ENCODE results near the gene SLC2A4.

SLC2A4 gene

DNA sequence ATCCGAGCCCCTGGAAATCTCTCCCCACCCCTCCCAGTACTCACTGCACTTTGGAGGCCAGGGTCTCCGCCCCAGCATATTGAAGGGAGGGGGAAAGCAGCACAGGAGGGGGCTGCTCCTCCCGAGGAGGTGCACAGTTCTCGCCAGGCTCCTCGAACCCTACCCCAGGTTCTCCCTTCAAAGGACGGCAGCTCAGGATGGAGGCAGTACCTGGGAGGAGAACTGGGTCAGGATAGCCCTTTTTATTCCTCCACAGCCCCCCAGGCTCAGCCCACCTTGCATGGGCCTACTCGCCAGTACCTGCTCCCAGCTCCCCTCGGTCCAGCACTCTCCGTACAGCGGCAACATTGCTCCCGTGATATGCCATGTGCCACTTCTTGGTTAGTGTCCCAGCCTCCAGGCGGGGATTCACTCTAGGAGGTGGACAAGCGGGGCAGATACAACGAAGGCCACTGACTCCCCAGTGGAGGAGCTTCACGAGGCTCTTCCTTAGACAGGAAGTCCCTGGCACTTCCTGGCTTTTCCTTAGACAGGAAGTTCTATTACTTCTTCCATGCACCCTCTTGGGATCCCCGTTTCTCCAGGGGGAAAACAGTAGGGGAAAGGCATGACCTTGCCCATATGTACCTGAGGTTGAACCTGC, 35.8 kb downstream of the SLC2A4 start:
- H3K18ac ChIP-seq (ENCODE audit: low read depth in 1 of 2, low read length in 2 of 2), result no peak overlapping the region
- no peak overlapping the region for H3K9ac ChIP-seq (ENCODE audit: low read length)
- H4K8ac ChIP-seq (ENCODE audit: low read length), result no peak overlapping the region
- no peak overlapping the region for H2AFZ ChIP-seq (ENCODE audit: low read depth, low read length)
- H3K4ac ChIP-seq (ENCODE audit: low read depth in 1 of 2, low read length in 2 of 2), result no peak overlapping the region
- peaks cover 15% of the 10 kb centered on the region for H3K4me1 ChIP-seq (ENCODE audit: control insufficient read depth, insufficient read depth, low read depth, low read length)
- peaks cover 75% of the 10 kb centered on the region in 2 experiments for H3K36me3 ChIP-seq (ENCODE audit: control insufficient read depth in 1 of 2, insufficient read depth in 2 of 2, low read depth in 1 of 2, low read length in 2 of 2)
- no peak overlapping the region for H2BK12ac ChIP-seq (ENCODE audit: low read length in 2 of 2)
- DNase-seq, result no peak
- H2BK15ac ChIP-seq (ENCODE audit: low read depth, poor library complexity, severe bottlenecking), result no peak overlapping the region
- H3K4me3 ChIP-seq (ENCODE audit: insufficient read depth in 1 of 2, low read depth in 1 of 2, low read length in 2 of 2), result no peak overlapping the region
- no peaks in the 10 kb centered on the region for H3K9me3 ChIP-seq (ENCODE audit: control insufficient read depth, low read length)
- H3K27me3 ChIP-seq (ENCODE audit: control insufficient read depth in 1 of 2, insufficient read depth in 1 of 2, low read length in 2 of 2), result no peaks in the 10 kb centered on the region
- peaks cover 20% of the 10 kb centered on the region for H3K79me1 ChIP-seq (replicated peaks; ENCODE audit: low read length, poor library complexity, severe bottlenecking)
- H4K91ac ChIP-seq (ENCODE audit: low read length), result no peak overlapping the region
- WGBS, result 93% methylated on average over 13 of the region's 16 CpGs
- no peak overlapping the region for H2BK5ac ChIP-seq (ENCODE audit: low read depth, low read length, poor library complexity, severe bottlenecking)
- no peak overlapping the region for H3K27ac ChIP-seq (ENCODE audit: low read length, poor library complexity, severe bottlenecking)
- H3K14ac ChIP-seq (ENCODE audit: low read length in 2 of 2), result no peak overlapping the region
- H2AK5ac ChIP-seq (ENCODE audit: low read length, severe bottlenecking), result no peak overlapping the region
- no peak overlapping the region for H2BK120ac ChIP-seq (ENCODE audit: low read depth, low read length)
- no peak overlapping the region for H3K4me2 ChIP-seq (ENCODE audit: low read length, poor library complexity, severe bottlenecking)
- no peak overlapping the region for H3K23ac ChIP-seq (ENCODE audit: low read length in 2 of 2)

- Histone ChIP-seq H3K14ac (ENCODE audit: low read length in 2 of 2) (no peak overlapping the region), H3K4me3 (ENCODE audit: insufficient read depth in 1 of 2, low read depth in 1 of 2, low read length in 2 of 2) (no peak overlapping the region), H3K4me2 (ENCODE audit: low read length, poor library complexity, severe bottlenecking) (no peak overlapping the region), H2BK5ac (ENCODE audit: low read depth, low read length, poor library complexity, severe bottlenecking) (no peak overlapping the region), H2BK120ac (ENCODE audit: low read depth, low read length) (no peak overlapping the region), H3K36me3 (ENCODE audit: control insufficient read depth in 1 of 2, insufficient read depth in 2 of 2, low read depth in 1 of 2, low read length in 2 of 2) (peaks cover 75% of the 10 kb centered on the region in 2 experiments), H2BK15ac (ENCODE audit: low read depth, poor library complexity, severe bottlenecking) (no peak overlapping the region), H3K9ac (ENCODE audit: low read length) (no peak overlapping the region), H3K27me3 (ENCODE audit: control insufficient read depth in 1 of 2, insufficient read depth in 1 of 2, low read length in 2 of 2) (no peaks in the 10 kb centered on the region), H3K4ac (ENCODE audit: low read depth in 1 of 2, low read length in 2 of 2) (no peak overlapping the region), H4K91ac (ENCODE audit: low read length) (no peak overlapping the region), H3K9me3 (ENCODE audit: control insufficient read depth, low read length) (no peaks in the 10 kb centered on the region), H3K4me1 (ENCODE audit: control insufficient read depth, insufficient read depth, low read depth, low read length) (peaks cover 10% of the 10 kb centered on the region), H2AFZ (ENCODE audit: low read depth, low read length) (no peak overlapping the region), H2AK5ac (ENCODE audit: low read length, severe bottlenecking) (no peak overlapping the region), H4K8ac (ENCODE audit: low read length) (no peak overlapping the region), H3K79me1 (replicated peaks; ENCODE audit: low read length, poor library complexity, severe bottlenecking) (peaks cover 25% of the 10 kb centered on the region), H3K23ac (ENCODE audit: low read length in 2 of 2) (no peak overlapping the region), H2BK12ac (ENCODE audit: low read length in 2 of 2) (no peak overlapping the region), H3K27ac (ENCODE audit: low read length, poor library complexity, severe bottlenecking) (no peak overlapping the region), H3K18ac (ENCODE audit: low read depth in 1 of 2, low read length in 2 of 2) (no peak overlapping the region)
- no peak for DNase-seq
- WGBS, result 96% methylated on average over 12 of the region's 13 CpGs
Measured at GRCh38 chr17:7318121-7318860, 36.8 kb downstream of the SLC2A4 start.

GRCh38 chr17:7321466-7321865, 39.9 kb downstream of the SLC2A4 start:
- Histone ChIP-seq H2BK12ac (ENCODE audit: low read length in 2 of 2) (no peak overlapping the region), H2BK5ac (ENCODE audit: low read depth, low read length, poor library complexity, severe bottlenecking) (no peak overlapping the region), H2BK15ac (ENCODE audit: low read depth, poor library complexity, severe bottlenecking) (no peak overlapping the region), H3K23ac (ENCODE audit: low read length in 2 of 2) (no peak overlapping the region), H3K27me3 (ENCODE audit: control insufficient read depth in 1 of 2, insufficient read depth in 1 of 2, low read length in 2 of 2) (no peaks in the 10 kb centered on the region), H3K79me1 (replicated peaks; ENCODE audit: low read length, poor library complexity, severe bottlenecking) (peaks cover 38% of the 10 kb centered on the region), H3K4ac (ENCODE audit: low read depth in 1 of 2, low read length in 2 of 2) (no peak overlapping the region), H4K8ac (ENCODE audit: low read length) (no peak overlapping the region), H3K14ac (ENCODE audit: low read length in 2 of 2) (no peak overlapping the region), H3K4me3 (ENCODE audit: insufficient read depth in 1 of 2, low read depth in 1 of 2, low read length in 2 of 2) (no peak overlapping the region), H3K36me3 (ENCODE audit: control insufficient read depth in 1 of 2, insufficient read depth in 2 of 2, low read depth in 1 of 2, low read length in 2 of 2) (peaks cover 86 to 89% of the 10 kb centered on the region in 2 experiments), H4K91ac (ENCODE audit: low read length) (peak overlapping the region; percentile 10), H3K4me1 (ENCODE audit: control insufficient read depth, insufficient read depth, low read depth, low read length) (no peaks in the 10 kb centered on the region), H3K18ac (ENCODE audit: low read depth in 1 of 2, low read length in 2 of 2) (no peak overlapping the region), H3K27ac (ENCODE audit: low read length, poor library complexity, severe bottlenecking) (no peak overlapping the region), H2BK120ac (ENCODE audit: low read depth, low read length) (no peak overlapping the region), H3K4me2 (ENCODE audit: low read length, poor library complexity, severe bottlenecking) (no peak overlapping the region), H3K9ac (ENCODE audit: low read length) (no peak overlapping the region), H3K9me3 (ENCODE audit: control insufficient read depth, low read length) (no peaks in the 10 kb centered on the region), H2AFZ (ENCODE audit: low read depth, low read length) (no peak overlapping the region), H2AK5ac (ENCODE audit: low read length, severe bottlenecking) (no peak overlapping the region)
- no peak for DNase-seq
- WGBS, result 95% methylated on average over 15 of the region's 15 CpGs

- no peak overlapping the region for H3K4me2 ChIP-seq (ENCODE audit: low read length, poor library complexity, severe bottlenecking)
- WGBS, result 98% methylated on average over 21 of the region's 22 CpGs
- no peak overlapping the region for H3K18ac ChIP-seq (ENCODE audit: low read depth in 1 of 2, low read length in 2 of 2)
- H3K9me3 ChIP-seq (ENCODE audit: control insufficient read depth, low read length), result no peaks in the 10 kb centered on the region
- H3K27ac ChIP-seq (ENCODE audit: low read length, poor library complexity, severe bottlenecking), result no peak overlapping the region
- no peak overlapping the region for H2BK120ac ChIP-seq (ENCODE audit: low read depth, low read length)
- no peak overlapping the region for H4K91ac ChIP-seq (ENCODE audit: low read length)
- H3K14ac ChIP-seq (ENCODE audit: low read length in 2 of 2), result no peak overlapping the region
- no peak overlapping the region for H2BK12ac ChIP-seq (ENCODE audit: low read length in 2 of 2)
- H2AK5ac ChIP-seq (ENCODE audit: low read length, severe bottlenecking), result no peak overlapping the region
- peaks cover 82 to 87% of the 10 kb centered on the region in 2 experiments for H3K36me3 ChIP-seq (ENCODE audit: control insufficient read depth in 1 of 2, insufficient read depth in 2 of 2, low read depth in 1 of 2, low read length in 2 of 2)
- no peak overlapping the region for H2BK15ac ChIP-seq (ENCODE audit: low read depth, poor library complexity, severe bottlenecking)
- H3K4ac ChIP-seq (ENCODE audit: low read depth in 1 of 2, low read length in 2 of 2), result no peak overlapping the region
- H3K79me1 ChIP-seq (replicated peaks; ENCODE audit: low read length, poor library complexity, severe bottlenecking), result peaks cover 47% of the 10 kb centered on the region
- H4K8ac ChIP-seq (ENCODE audit: low read length), result no peak overlapping the region
- H3K4me3 ChIP-seq (ENCODE audit: insufficient read depth in 1 of 2, low read depth in 1 of 2, low read length in 2 of 2), result no peak overlapping the region
- no peak overlapping the region for H3K23ac ChIP-seq (ENCODE audit: low read length in 2 of 2)
- no peak overlapping the region for H2AFZ ChIP-seq (ENCODE audit: low read depth, low read length)
- DNase-seq, result no peak
- H3K4me1 ChIP-seq (ENCODE audit: control insufficient read depth, insufficient read depth, low read depth, low read length), result peaks cover 7% of the 10 kb centered on the region
- no peak overlapping the region for H3K9ac ChIP-seq (ENCODE audit: low read length)
- no peaks in the 10 kb centered on the region for H3K27me3 ChIP-seq (ENCODE audit: control insufficient read depth in 1 of 2, insufficient read depth in 1 of 2, low read length in 2 of 2)
- no peak overlapping the region for H2BK5ac ChIP-seq (ENCODE audit: low read depth, low read length, poor library complexity, severe bottlenecking)
Measured at GRCh38 chr17:7322520-7323194, 41.1 kb downstream of the SLC2A4 start.

Data from mesenchymal stem cell (in vitro differentiated cells and primary cell).